Testis (tissue), 2 donors: Measurements from ENCODE around the gene USP48.

Source experiments
- POLR2A ChIP-seq: fragments of 450-650 bp; IDR thresholded peaks from one replicate; pipeline ENCODE4 v1.6.1; 2017; ENCODE audit warnings: antibody characterized with exemption, mild to moderate bottlenecking, moderate library complexity
- TF ChIP-seq, protein P1 (sequence below), 3 experiments: fragments of 450-650 bp in 2 of 3; fragments of 200-600 bp in 1 of 3; sonication (generic) in 1 of 3; IDR thresholded peaks; one replicate each; pipeline ENCODE4 v1.5.1; 2016 to 2019; ENCODE audit warnings: antibody characterized with exemption in 3 of 3, mild to moderate bottlenecking in 2 of 3, moderate library complexity in 1 of 3

DNA sequence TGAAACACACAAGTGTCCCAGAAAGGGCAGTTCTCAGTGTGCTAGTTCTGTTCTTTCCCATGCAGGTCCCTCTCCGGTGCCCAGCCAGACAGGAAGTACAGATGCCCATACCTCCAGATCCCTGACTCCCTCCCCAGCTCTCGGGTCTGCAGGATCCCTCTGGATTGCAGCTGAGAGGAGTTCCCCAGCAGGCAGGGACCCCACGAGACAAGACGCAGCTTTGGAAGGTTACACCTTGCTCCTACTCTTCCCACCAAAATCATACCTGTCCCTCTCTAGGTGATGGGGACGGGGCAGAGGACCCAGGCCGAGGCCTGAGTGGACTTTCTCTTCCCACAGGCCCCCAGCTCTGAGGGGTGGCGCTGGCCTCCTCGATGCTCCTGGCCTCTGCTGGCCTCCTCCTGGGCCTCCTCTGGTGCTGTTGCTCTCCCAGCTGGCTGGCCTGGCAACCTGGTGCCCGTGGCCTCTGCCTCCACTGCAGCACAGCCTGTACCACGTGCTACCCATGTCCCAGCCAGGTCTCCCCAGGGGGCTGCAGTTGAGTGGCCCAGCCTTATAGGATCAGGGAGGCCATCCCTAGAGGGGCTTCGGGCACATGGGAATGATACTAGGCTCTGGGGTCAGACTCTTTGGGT is 38.6 kb upstream of the USP48 start:
- TF ChIP-seq, protein P1, sequence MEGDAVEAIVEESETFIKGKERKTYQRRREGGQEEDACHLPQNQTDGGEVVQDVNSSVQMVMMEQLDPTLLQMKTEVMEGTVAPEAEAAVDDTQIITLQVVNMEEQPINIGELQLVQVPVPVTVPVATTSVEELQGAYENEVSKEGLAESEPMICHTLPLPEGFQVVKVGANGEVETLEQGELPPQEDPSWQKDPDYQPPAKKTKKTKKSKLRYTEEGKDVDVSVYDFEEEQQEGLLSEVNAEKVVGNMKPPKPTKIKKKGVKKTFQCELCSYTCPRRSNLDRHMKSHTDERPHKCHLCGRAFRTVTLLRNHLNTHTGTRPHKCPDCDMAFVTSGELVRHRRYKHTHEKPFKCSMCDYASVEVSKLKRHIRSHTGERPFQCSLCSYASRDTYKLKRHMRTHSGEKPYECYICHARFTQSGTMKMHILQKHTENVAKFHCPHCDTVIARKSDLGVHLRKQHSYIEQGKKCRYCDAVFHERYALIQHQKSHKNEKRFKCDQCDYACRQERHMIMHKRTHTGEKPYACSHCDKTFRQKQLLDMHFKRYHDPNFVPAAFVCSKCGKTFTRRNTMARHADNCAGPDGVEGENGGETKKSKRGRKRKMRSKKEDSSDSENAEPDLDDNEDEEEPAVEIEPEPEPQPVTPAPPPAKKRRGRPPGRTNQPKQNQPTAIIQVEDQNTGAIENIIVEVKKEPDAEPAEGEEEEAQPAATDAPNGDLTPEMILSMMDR (IDR thresholded peaks at IDR 0.05): no peak
- TF ChIP-seq POLR2A: no peak
